GM18909 (cell line): Measurements from ENCODE around the gene TSPEAR.
"Not testable (repeated sequence)": the region's sequence is repeated elsewhere in the genome, so short reads cannot be mapped to it uniquely, and the experiment has no call there.

Experiments used
- ATAC-seq: cut with Tn5 transposase; IDR thresholded peaks from one replicate; pipeline ENCODE4 v1.9.1; 2021; ENCODE audit warnings: mild to moderate bottlenecking; ENCODE audit not compliant: unreplicated experiment, poor library complexity

Gene TSPEAR

DNA sequence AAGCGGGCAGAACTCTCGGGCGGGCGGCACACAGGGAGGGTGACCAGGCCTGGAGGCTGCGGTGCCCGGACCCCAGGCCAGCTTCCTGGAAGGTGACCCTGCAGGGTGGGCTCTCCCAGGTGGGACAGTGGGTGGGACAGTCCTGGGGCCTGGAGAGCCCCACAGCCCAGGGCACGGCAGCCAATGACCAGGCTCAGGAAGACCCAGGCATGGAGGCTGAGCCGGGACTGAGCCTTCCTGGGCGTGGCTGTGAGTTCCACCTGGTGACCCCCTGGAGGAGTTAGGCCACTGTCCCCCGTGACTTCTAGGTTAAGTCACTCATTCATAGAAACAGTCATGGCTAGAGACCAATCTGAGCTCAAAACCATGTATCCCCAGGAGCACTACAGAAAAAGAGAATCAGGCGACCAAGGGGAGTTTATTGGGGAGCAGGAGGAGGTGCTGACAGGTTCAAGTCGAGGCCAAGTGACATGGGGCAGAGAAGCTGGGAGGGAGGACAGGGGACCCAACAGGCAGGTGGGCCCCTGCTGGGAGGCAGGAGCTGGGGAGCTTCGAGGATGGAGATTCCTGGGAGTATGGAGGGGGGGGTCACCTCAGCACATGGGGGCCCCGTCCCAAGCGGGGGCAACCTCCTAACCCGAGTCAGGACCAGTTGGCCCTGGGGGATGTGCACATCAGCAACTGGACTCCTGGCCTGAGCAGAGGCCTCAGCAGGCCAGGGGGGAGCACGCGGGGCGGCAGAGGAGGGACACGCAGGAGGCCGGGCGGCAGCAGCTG lies 132.1 kb downstream of the TSPEAR start:
- ATAC-seq: no peak

DNA sequence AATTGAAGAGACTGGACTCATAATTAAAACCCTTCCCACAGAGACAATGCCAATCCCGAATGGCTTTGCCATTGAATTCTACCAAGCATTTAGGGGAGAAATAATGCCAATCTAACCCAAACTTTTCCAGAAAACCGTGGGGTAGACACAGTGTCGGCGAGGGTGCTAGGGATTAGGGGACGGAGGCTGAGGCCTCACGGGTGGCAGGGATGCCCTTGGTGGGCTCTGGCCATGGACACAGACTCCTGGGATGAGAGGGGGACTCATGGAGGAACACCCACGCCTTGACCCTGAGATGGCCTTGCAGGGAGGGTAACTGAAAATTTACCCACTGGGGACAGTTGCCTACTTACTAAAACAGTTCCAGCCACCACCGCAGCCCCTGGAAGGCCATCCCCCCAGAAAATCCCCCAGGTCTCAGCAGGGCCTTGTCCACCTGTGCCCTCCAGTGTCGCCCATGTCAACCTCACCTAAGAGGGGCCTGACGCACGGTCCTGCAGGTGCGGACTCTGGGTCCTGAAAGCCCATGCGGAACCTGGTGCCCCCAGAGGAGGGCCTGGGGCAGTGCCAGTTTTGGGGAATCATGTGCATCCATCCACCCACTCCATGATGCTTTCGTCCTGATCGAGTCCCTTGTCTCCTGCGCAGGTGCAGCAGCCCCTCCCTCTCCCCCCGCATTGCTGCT lies 132.9 kb downstream of the TSPEAR start:
- no peak for ATAC-seq

DNA sequence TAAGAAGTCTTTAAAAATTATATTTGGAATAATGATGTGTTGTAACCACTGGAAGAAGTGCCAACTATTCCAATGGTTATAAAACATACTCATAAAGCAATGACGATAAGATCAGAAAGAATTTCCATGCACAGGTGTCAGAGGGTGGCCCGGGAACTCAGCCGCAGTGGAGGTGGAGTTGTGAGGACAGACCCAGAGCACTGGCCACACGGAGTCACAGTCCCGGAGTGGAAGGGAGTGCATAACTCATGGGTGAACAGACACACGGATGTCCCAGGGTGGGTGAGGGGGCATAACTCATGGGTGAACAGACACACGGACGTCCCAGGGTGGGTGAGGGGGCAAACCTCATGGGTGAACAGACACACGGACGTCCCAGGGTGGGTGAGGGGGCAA lies 135.3 kb downstream of the TSPEAR start:
- no peak for ATAC-seq

DNA sequence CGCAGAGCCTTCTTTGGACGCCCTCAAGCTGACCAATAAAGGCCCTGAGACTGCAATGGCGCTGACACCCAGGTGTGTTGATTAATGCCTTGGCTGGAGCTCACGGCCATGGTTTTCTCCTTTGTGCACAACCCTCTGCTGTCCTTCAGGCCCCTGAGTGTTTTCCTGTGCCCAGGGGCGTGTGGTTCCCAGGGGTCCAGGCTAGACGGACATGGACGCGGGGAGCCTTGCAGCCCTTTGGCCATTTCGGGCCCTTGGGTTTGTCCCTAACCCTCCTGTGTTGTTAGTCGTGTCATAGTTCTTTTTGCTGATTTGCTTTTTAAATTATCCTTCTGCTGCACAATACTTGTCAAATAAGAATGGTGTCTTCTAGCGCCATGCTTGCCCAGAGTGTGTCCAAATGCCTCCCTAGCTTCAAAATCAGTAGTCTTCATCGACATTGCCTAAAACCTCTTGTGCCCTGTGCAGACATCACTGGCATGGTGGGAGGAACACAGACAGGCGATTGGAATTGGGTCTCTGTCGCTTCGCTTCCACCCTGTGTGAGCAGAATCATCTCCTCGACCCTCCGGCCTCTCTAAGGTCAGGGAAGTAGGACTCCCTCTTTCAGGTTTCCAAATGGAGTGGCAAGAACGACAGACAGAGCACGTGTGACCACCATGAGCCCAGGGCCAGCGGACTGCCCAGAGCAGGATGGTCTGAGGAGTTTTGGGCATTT lies 135.9 kb downstream of the TSPEAR start:
- ATAC-seq: no peak

DNA sequence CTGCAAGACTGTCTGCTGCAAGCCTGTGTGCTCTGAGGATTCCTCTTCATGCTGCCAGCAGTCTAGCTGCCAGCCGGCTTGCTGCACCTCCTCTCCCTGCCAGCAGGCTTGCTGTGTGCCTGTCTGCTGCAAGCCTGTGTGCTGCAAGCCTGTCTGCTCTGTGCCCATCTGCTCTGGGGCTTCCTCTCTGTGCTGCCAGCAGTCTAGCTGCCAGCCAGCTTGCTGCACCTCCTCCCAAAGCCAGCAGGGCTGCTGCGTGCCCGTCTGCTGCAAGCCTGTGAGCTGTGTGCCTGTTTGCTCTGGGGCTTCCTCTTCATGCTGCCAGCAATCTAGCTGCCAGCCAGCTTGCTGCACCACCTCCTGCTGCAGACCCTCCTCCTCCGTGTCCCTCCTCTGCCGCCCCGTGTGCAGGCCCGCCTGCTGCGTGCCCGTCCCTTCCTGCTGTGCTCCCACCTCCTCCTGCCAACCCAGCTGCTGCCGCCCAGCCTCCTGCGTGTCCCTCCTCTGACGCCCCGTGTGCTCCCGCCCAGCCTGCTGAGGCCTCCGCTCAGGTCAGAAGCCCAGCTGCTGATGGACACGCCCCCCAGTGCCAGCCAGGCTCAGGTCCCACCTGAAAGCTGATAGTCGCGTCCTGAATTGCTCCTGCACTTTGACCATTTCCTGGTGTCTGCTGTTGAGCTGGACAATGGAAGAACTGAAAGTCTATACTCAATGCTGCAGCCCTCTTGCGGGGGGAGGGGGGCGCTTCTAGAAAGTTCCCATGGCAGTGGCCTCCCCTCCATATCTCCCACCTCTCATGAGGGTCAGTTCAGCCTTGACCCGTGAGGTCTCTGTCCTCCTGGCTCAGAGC lies 136.7 kb downstream of the TSPEAR start:
- ATAC-seq: no peak

DNA sequence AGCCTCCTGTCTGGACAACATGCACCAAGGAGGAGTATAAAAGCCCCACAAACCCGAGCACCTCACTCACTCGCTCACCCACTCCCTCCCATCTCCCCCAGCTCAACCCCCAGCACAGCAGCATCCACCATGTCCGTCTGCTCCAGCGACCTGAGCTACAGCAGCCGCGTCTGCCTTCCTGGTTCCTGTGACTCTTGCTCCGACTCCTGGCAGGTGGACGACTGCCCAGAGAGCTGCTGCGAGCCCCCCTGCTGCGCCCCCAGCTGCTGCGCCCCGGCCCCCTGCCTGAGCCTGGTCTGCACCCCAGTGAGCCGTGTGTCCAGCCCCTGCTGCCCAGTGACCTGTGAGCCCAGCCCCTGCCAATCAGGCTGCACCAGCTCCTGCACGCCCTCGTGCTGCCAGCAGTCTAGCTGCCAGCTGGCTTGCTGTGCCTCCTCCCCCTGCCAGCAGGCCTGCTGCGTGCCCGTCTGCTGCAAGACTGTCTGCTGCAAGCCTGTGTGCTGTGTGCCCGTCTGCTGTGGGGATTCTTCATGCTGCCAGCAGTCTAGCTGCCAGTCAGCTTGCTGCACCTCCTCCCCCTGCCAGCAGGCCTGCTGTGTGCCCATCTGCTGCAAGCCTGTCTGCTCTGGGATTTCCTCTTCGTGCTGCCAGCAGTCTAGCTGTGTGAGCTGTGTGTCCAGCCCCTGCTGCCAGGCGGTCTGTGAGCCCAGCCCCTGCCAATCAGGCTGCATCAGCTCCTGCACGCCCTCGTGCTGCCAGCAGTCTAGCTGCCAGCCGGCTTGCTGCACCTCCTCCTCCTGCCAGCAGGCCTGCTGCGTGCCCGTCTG lies 137.5 kb downstream of the TSPEAR start, which contains the start of gene KRTAP10-4:
Gene KRTAP10-4 (plus strand): TSS at position 100 of the 827 bp plus-strand sequence. CDS start 30 bp downstream, at position 130.
- ATAC-seq: not testable (repeated sequence)

DNA sequence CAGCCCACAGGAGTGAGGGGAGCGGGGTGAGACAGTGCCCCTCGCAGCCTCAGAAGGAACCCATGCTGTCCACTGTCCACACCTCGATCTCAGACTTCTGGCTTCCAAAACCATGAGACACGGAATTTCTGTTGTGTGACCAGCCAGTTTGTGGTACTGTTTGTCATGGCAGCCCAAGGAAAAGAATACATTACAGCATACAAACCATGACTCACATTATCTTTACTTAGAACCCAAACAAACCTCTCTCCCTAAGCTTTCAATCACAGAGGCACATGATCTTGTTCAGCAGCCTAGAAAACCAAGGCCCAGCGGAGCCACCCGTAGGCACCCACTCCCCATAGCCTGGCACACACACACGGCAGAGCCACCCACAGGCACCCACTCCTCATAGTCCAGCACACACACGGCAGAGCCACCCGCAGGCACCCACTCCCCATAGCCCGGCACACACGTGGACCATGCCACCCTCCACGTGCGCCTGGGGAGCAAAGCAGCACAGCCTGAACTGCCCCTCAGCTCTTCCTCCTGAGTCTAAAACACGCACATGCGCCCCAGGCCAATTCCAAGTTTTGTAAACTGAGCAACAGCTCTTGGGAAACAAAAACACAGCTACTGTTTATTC lies 138.3 kb downstream of the TSPEAR start:
- no peak for ATAC-seq

DNA sequence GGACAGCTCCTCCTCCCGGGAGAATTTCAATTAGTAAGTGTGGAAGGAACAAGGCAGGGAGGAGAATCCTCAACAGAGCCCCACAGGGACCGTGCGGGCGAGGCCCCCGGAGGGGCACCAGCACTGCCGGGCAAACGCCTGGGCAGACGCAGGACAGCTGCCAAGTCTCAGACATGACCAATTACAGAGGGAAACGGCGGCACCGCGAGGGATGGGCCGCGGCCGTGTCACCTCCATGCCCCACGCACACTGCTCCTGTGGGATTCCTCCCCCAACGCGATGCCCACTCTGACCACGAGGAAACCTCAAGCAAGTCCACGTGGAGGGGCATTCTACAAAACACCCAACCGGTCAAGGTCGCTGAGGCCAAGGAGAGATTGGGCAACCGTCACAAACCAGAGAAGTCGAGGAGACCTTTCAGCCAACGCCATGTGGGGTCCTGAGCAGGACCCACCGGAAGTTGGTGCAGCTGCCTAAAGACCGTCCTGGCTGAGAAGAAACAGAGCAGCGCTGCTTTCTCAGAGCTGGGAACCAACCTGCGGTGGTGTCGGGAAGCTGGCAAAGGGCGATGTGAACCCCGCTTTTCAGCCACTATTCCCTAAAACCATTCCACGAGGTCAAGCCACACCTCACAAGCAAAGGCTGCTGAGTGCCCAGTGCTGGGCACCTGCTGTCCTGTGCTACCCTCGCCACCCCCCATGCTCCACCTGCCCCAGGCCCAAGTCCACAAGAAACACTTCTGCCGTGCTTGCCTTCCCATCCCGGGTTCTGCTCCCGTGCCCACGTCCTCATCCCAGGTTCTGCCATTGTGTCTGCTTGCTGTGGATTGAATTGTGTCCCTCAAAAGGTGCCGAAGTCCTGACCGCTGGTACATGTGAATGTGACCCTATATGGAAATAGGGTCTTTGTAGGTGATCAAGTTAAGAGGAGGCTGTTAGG lies 139.3 kb downstream of the TSPEAR start:
- no peak for ATAC-seq

DNA sequence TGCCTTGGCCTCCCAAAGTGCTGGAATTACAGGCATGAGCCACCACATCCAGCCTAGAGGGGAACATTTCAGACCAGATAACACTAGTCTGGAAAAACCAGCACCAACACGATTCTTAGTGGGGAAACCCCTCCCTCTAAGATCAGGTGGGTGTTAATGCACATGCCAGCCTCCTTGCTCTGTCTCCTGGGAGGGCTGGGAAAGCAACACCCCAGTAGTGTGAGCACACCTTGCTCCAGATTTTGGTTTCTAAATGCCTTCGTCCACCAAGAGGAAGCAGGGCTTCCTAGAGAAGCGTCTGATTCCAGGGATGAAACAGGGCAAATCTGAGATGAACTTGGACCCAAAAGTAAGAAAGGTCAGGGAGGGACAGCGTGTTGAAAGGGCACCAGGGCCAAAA lies 140.1 kb downstream of the TSPEAR start:
- ATAC-seq: no peak

DNA sequence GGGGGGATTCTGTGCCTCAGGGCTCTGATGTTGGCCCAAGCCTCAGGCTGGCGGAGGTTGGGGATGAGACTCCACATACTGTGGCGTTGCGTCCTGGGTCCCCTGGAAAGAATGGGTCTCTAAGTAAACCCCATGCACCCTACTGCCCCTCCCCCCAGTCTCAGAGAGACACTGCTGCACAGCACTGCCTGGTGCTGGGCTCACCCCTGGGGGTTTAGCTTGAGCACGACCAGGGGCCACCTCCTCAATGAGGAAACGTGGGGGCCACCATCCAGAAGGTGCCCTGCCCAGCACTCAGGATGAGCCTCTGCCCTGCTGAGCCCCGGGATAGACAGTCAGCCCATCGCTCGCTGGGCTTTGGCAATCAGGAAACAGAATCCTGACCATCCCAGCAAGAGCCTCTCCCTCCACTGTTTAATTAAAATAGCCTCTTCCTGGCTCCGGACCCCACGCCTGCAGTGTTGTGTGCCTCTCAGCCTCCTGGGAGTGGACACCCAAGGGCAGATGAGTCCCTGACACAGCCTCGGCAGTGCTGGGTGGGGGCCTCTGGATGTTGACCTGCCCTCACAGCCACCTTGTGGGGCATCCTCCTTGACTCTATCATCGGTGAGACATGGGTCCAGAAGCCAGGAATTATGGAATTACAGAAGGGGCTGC lies 141.4 kb downstream of the TSPEAR start:
- ATAC-seq: no peak

DNA sequence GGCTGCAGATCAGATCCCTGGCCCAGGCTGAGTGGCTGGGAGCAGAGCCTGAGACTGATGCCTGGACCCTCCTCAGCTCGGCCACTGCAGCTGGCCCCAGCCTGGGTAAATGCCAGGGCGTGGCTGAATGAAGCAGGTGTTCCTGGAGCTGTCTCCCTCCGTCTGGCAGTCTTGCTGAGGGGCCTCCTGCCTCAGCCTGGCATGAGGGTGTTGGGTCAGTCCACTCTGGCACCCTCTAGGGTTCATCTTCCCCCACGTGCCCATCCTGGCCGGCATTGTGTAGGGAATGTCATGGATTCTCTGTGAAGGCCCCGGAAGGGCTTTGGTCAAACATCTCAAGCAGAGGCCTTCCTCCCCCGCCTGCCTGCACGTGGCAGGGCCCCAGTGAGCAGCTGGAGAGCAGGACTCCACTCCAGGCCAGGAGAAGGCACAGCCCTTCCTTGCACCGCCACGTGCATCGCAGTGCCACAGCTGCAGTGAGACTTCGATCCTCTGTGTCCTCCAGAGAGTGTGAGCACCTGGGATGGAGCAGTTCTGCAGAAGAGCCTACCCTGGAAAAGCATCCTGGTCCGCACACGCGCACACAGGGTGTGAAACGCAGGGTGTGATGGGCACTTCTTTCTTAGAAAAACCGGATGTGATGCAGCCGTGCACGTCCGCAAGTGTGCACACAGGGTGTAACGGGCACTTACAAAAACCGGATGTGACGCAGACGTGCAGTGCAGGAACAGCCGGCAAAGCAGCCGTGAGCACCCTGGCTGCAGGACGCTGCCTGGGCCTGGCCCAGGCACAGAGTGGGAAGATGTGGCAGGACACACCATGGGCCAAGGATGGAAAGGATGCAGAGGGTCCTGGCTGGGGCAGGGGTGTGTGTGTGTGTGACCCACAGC lies 142.5 kb downstream of the TSPEAR start:
- no peak for ATAC-seq

DNA sequence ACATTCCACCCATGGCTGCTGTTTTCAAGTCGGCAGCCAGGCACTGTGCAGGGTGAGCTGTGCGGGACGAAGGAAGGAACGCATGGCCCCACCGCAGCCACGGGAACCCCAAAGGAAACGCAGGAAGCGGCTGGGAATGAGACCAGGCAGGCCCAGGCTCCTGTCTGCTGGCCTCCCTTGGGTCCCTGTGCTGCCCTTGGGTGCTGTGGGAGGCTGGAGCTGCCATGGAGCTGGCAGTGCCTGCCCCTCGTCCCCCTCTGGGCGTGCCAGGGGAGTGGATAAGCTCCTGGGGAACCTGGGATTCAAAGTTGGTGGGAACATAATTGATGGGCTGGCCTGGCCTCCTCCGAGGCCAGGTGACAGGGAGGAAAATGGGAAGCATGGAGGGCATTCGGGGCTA lies 143.1 kb downstream of the TSPEAR start:
- no peak for ATAC-seq

DNA sequence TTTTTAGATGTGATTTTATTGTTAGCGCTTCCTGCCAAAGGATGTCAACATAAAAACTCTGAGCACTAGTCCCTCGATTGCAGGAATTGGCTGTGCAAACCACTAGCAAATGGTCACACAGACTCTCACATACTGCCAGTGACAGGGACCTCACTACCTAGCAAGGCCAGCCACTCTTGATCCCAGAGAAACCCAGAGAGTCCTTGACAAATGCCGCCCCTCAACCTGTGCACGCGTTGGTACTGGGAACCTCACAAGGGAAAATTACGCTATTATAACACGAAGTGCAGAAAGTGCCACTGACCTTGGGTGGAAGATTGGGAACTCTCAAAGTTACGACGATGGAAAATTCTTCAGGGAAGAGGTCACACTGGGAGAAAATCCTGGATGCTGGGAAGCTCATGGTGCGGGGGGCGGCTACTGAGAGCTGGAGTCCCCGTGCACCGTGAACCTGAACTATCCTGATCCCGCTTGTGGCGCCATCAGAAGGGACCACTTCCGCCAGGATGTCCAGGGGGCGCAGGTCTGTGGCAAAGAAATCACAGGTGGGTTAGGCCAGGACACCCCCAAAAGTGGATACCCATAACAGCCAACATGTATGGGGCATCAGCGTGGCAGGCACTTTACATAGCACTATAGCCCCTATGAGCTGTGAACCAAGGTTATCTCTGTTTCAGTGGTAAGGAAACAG lies 143.7 kb downstream of the TSPEAR start:
- no peak for ATAC-seq

DNA sequence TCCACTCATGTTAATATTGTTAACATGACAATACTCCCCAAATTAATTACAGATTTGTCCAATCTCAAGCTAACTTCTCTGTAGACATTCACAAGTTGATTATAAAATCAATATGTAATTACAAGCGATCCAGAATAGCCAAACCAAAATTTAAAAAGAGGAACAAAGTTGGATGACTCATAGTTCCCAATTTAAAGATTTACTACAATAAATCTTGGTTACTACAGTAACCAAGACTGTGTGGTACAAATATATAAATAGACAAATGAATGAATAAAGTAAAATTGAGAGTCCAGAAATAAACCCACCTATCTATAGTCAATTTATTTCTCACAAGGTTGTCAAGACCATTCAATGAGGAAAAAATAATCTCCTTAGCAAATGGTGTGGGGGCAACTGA lies 145.0 kb downstream of the TSPEAR start:
- no peak for ATAC-seq

DNA sequence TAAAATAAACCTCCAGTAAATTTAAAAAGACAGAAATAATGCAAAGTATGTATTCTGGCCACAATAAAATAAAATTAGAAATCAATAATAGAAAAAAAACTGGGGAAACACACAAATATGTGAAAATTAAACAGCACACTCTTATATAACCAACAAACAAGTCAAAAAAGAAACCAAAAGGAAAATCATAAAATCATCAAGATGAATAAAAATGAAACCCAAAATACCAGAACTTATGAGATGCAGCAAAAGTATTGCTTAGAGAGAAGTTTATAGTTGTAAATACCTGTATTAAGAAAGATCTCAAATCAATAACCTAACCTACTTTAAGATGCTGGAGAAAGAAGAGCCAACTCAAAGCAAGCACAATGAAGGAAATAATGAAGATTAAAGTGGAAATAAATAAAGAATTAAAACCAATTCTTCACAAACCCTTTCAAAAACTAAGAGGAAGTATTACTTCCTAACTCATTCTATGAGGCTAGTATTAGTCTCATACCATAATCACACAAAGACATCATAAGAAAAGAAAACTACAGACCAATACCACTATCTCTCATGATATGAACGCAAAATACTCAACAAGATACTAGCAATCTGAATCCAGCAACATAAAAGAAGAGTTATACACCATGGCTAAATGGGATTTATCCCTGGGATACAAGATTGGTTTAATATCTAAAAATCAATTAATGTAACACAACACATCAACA lies 146.3 kb downstream of the TSPEAR start:
- no peak for ATAC-seq
